ENCODE measurements around the gene EFNB3. TPM values are rescaled to one million over a fixed set of nuclear protein-coding genes. Genes with fewer than 3 reads are reported as not detected.

Gene EFNB3
- total RNA-seq, 2 donors from 2014 or later: 0.42 to 0.82 TPM

GRCh38 chr17:7712111-7712771 is 7.2 kb downstream of the EFNB3 start:
- Histone ChIP-seq H3K27me3 (peaks cover 10% of the 10 kb centered on the region), H3K27ac (no peak overlapping the region), H3K4me1 (no peaks in the 10 kb centered on the region), H3K9me3 (no peaks in the 10 kb centered on the region), H3K36me3 (no peaks in the 10 kb centered on the region), H3K4me3 (no peak overlapping the region), H3K9ac (ENCODE audit: low read depth in 2 of 2, low read length in 2 of 2) (no peak overlapping the region)
- intact Hi-C loops (cut with DNase I): no loop called here
- TF ChIP-seq CTCF (IDR thresholded peaks at IDR 0.05): no peak
- DNase-seq: no peak

GRCh38 chr17:7713782-7714181 is 8.8 kb downstream of the EFNB3 start:
- no peak for DNase-seq
- no peak overlapping the region for H3K4me3 ChIP-seq
- intact Hi-C loops (cut with DNase I): no loop called here
- H3K36me3 ChIP-seq: no peaks in the 10 kb centered on the region
- H3K4me1 ChIP-seq: no peaks in the 10 kb centered on the region
- no peak overlapping the region for H3K27ac ChIP-seq
- H3K9me3 ChIP-seq: no peaks in the 10 kb centered on the region
- TF ChIP-seq CTCF (IDR thresholded peaks at IDR 0.05): no peak
- H3K9ac ChIP-seq (ENCODE audit: low read depth in 2 of 2, low read length in 2 of 2): no peak overlapping the region
- peaks cover 10% of the 10 kb centered on the region for H3K27me3 ChIP-seq

- intact Hi-C loops (cut with DNase I): no loop called here
- DNase-seq: no peak
- TF ChIP-seq CTCF (IDR thresholded peaks at IDR 0.05): no peak
Measured at GRCh38 chr17:7714721-7715594, 10.0 kb downstream of the EFNB3 start.

GRCh38 chr17:7715936-7716886 is 11.2 kb downstream of the EFNB3 start:
- H3K27me3 ChIP-seq: peaks cover 10% of the 10 kb centered on the region
- H3K9ac ChIP-seq (ENCODE audit: low read depth in 2 of 2, low read length in 2 of 2): peak overlapping the region in 1 of 2 donors; percentile 30
- no peak for TF ChIP-seq CTCF (IDR thresholded peaks at IDR 0.05)
- H3K9me3 ChIP-seq: no peaks in the 10 kb centered on the region
- no peak for DNase-seq
- intact Hi-C loops (cut with DNase I): no loop called here
- H3K4me3 ChIP-seq: peak overlapping the region; percentile 53
- H3K27ac ChIP-seq: no peak overlapping the region
- H3K4me1 ChIP-seq: no peaks in the 10 kb centered on the region
- H3K36me3 ChIP-seq: no peaks in the 10 kb centered on the region

More at GRCh38 chr17:7714721-7715594, 10.0 kb downstream of the EFNB3 start:
- Histone ChIP-seq H3K36me3 (no peaks in the 10 kb centered on the region), H3K27ac (no peak overlapping the region), H3K27me3 (peaks cover 10% of the 10 kb centered on the region), H3K9ac (ENCODE audit: low read depth in 2 of 2, low read length in 2 of 2) (no peak overlapping the region), H3K9me3 (no peaks in the 10 kb centered on the region), H3K4me3 (no peak overlapping the region), H3K4me1 (no peaks in the 10 kb centered on the region)

Data from colonic mucosa (tissue), 4 donors.